ENCODE data around the gene ZNF219. TPM values are rescaled to one million over a fixed set of nuclear protein-coding genes. Genes with fewer than 3 reads are reported as not detected.
"Not testable (repeated sequence)": the region's sequence is repeated elsewhere in the genome, so short reads cannot be mapped to it uniquely, and the experiment has no call there.

Gene ZNF219
- total RNA-seq, 2 donors from 2014 or later, result 44.0 to 79.6 TPM

DNA sequence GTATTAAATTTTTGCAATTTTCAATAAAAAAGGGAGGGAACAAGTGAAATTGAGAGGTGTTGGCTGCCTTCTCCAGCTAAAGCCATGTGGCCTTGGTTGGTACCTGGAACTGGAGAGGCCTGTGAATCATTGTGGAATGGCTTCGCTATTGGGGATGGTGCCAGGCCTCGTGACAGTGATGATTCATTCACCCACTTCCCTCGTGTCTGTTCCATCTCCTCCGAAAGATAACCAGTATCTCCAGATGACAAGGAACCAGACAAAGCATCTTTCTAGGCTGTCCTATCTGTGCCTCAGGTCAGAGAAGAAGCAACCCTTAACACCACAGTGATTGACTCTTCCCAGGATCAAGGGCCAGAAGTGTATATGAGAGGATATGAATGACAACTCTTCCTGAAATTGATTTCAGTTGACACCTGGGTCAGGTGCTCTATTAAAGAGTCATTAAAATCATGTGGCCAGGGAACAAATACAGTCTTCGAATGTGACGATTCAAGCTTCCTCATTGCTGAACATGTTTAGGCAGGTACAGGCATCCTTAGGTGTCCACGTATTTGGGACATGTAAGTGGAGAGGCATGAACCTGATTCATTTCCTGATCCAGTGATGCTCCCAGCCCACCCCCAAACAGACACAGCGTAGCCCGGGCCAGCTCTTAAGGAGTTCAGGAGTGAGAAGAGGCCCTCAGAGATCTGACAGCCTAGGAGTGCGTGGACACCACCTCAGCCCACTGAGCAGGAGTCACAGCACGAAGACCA, 56.6 kb downstream of the ZNF219 start, which contains the start of gene RNASE7:
TSS of gene RNASE7 (plus strand) at position 687 of the 758 bp plus-strand sequence. CDS start 631 bp downstream, outside the sequence.
- Histone ChIP-seq H3K4me1 (peaks cover 6% of the 10 kb centered on the region), H3K36me3 (no peaks in the 10 kb centered on the region), H3K27me3 (no peaks in the 10 kb centered on the region), H3K27ac (no peak within 1 kb of the TSS), H3K9ac (ENCODE audit: low read depth in 2 of 2, low read length in 2 of 2) (peak within 1 kb of the TSS in 1 of 2 donors; percentile 16), H3K9me3 (no peaks in the 10 kb centered on the region), H3K4me3 (no peak within 1 kb of the TSS)
- no peak for DNase-seq
- intact Hi-C loops (cut with DNase I), result loop anchor here (2.0 kb wide), 1 partner anchor 27 kb away; no protein-coding TSS in a partner anchor
- TF ChIP-seq, protein P1, sequence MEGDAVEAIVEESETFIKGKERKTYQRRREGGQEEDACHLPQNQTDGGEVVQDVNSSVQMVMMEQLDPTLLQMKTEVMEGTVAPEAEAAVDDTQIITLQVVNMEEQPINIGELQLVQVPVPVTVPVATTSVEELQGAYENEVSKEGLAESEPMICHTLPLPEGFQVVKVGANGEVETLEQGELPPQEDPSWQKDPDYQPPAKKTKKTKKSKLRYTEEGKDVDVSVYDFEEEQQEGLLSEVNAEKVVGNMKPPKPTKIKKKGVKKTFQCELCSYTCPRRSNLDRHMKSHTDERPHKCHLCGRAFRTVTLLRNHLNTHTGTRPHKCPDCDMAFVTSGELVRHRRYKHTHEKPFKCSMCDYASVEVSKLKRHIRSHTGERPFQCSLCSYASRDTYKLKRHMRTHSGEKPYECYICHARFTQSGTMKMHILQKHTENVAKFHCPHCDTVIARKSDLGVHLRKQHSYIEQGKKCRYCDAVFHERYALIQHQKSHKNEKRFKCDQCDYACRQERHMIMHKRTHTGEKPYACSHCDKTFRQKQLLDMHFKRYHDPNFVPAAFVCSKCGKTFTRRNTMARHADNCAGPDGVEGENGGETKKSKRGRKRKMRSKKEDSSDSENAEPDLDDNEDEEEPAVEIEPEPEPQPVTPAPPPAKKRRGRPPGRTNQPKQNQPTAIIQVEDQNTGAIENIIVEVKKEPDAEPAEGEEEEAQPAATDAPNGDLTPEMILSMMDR (IDR thresholded peaks at IDR 0.05), result no peak

DNA sequence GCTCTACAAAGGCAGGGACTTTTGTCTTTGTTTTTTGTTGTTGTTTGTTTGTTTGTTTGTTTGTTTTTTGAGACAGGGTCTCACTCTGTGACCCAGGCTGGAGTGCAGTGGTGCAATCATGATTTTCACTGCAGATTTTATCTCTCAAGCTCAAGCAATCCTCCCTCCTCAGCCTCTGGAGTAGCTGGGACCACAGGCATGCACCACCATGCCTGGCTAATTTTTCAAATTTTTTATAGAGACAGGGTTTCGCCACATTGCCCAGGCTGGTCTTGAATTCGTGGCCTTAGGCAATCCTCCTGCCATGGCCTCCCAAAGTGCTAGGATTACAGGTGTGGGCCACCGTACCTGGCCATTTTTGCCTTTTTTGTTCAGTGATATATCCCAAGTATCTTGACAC, 57.5 kb downstream of the ZNF219 start:
- H3K27me3 ChIP-seq; H3K27ac ChIP-seq; H3K36me3 ChIP-seq; H3K9ac ChIP-seq (ENCODE audit: low read depth in 2 of 2, low read length in 2 of 2); H3K4me3 ChIP-seq; DNase-seq; H3K4me1 ChIP-seq; H3K9me3 ChIP-seq: not testable (repeated sequence)
- intact Hi-C loops (cut with DNase I), result loop anchor here (2.0 kb wide), 1 partner anchor 26 kb away; no protein-coding TSS in a partner anchor

DNA sequence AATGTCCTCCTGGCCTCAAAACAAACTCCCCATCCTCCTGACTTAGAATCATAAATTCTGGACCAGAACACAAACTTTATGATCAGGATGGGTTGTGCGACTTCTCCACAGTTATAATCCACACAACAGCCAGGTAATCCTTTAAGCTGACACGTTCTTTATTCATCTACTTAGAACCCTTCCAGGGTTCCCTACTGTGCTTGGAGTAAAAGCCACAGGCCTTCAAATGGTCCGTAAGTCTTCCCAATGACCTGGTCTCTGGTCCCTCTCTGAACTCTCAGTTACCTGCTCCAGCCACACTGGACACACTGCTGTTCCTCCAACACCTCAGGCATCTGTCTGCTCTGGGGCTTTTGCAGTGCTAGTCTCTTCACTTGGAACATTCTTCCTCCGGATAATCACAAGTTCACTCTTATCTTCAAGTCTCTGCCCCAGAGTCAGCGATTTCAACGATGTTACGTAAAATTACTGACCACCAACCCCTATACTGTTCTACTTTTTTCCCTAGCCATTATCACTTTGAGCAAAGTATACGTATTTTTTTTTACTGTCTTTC, 58.0 kb downstream of the ZNF219 start:
- no peaks in the 10 kb centered on the region for H3K9me3 ChIP-seq
- H3K4me3 ChIP-seq, result no peak overlapping the region
- intact Hi-C loops (cut with DNase I), result loop anchor here (2.0 kb wide), 1 partner anchor 26 kb away; no protein-coding TSS in a partner anchor
- H3K4me1 ChIP-seq, result peaks cover 6% of the 10 kb centered on the region
- no peak overlapping the region for H3K9ac ChIP-seq (ENCODE audit: low read depth in 2 of 2, low read length in 2 of 2)
- no peaks in the 10 kb centered on the region for H3K36me3 ChIP-seq
- DNase-seq, result no peak
- no peak overlapping the region for H3K27ac ChIP-seq
- no peaks in the 10 kb centered on the region for H3K27me3 ChIP-seq
- TF ChIP-seq, protein P1 (IDR thresholded peaks at IDR 0.05), result no peak

Other genes starting within 250 kb of the ZNF219 start
- not detected for gene RNASE3, start 207.3 kb downstream of the ZNF219 start, total RNA-seq
- gene RNASE2, start 143.2 kb downstream of the ZNF219 start, total RNA-seq, result 1 to 10 TPM in 1 of 2 donors, not detected in 1; 1.1 TPM
- gene METTL17, start 108.7 kb downstream of the ZNF219 start, total RNA-seq, result 10 to 100 TPM; 59.6 to 79.3 TPM
- 1 to 10 TPM; 1.2 to 3.0 TPM for gene SLC39A2, start 99.4 kb downstream of the ZNF219 start, total RNA-seq
- 100 to 1,000 TPM; 136 to 171 TPM for gene NDRG2, start 73.6 kb downstream of the ZNF219 start, total RNA-seq
- under 1 TPM in 1 of 2 donors, not detected in 1; 0.94 TPM for gene TPPP2, start 68.4 kb downstream of the ZNF219 start, total RNA-seq
- not detected for gene RNASE13, start 63.8 kb downstream of the ZNF219 start, total RNA-seq
- gene RNASE7, start 56.3 kb downstream of the ZNF219 start, total RNA-seq, result under 1 TPM; 0.16 to 0.30 TPM
- gene RNASE8, start 40.8 kb downstream of the ZNF219 start, total RNA-seq, result not detected
- gene ARHGEF40, start 28.4 kb downstream of the ZNF219 start, total RNA-seq, result 10 to 100 TPM; 49.5 to 66.9 TPM
- 10 to 100 TPM; 28.8 to 48.3 TPM for gene TMEM253, start 2.4 kb upstream of the ZNF219 start, total RNA-seq
- gene OR5AU1, start 57.4 kb upstream of the ZNF219 start, total RNA-seq, result not detected
- 100 to 1,000 TPM; 363 to 653 TPM for gene HNRNPC, start 170.8 kb upstream of the ZNF219 start, total RNA-seq
- under 1 TPM in 1 of 2 donors, not detected in 1; 0.40 TPM for gene RPGRIP1, start 181.4 kb upstream of the ZNF219 start, total RNA-seq